Measurements from ENCODE around the gene MGLL. TPM values are rescaled to one million over a fixed set of nuclear protein-coding genes. Genes with fewer than 3 reads are reported as not detected.
A peak's percentile ranks its signal among the peaks of the same experiment; 100 is the strongest.

Gene MGLL
- total RNA-seq, 1 donor from 2014 or later = 10.3 TPM

- Mint-ChIP-seq H3K27me3 (ENCODE audit: unreplicated experiment) (peaks cover 8% of the 10 kb centered on the region), H3K4me1 (ENCODE audit: low read depth, unreplicated experiment) (peaks cover 60% of the 10 kb centered on the region), H3K27ac (ENCODE audit: unreplicated experiment) (no peak overlapping the region), H3K4me3 (ENCODE audit: unreplicated experiment) (no peak overlapping the region), H3K36me3 (ENCODE audit: unreplicated experiment) (no peaks in the 10 kb centered on the region), H3K9me3 (ENCODE audit: unreplicated experiment) (peaks cover 17% of the 10 kb centered on the region)
- DNase-seq = peak; percentile 7
- no peak for TF ChIP-seq CTCF (IDR thresholded peaks at IDR 0.05; ENCODE audit: partially characterized antibody, unreplicated experiment)
Measured at GRCh38 chr3:127712461-127712860, 109.9 kb downstream of the MGLL start.

GRCh38 chr3:127711896-127712295, 110.4 kb downstream of the MGLL start:
- no peak for DNase-seq
- H3K4me3 Mint-ChIP-seq (ENCODE audit: unreplicated experiment) = no peak overlapping the region
- H3K4me1 Mint-ChIP-seq (ENCODE audit: low read depth, unreplicated experiment) = peaks cover 66% of the 10 kb centered on the region
- TF ChIP-seq CTCF (IDR thresholded peaks at IDR 0.05; ENCODE audit: partially characterized antibody, unreplicated experiment) = no peak
- H3K27me3 Mint-ChIP-seq (ENCODE audit: unreplicated experiment) = peaks cover 8% of the 10 kb centered on the region
- H3K9me3 Mint-ChIP-seq (ENCODE audit: unreplicated experiment) = peaks cover 18% of the 10 kb centered on the region
- no peaks in the 10 kb centered on the region for H3K36me3 Mint-ChIP-seq (ENCODE audit: unreplicated experiment)
- H3K27ac Mint-ChIP-seq (ENCODE audit: unreplicated experiment) = no peak overlapping the region

- no peak for DNase-seq
- TF ChIP-seq CTCF (IDR thresholded peaks at IDR 0.05; ENCODE audit: partially characterized antibody, unreplicated experiment) = no peak
- Mint-ChIP-seq H3K4me1 (ENCODE audit: low read depth, unreplicated experiment) (peaks cover 67% of the 10 kb centered on the region), H3K27ac (ENCODE audit: unreplicated experiment) (peak overlapping the region; percentile 68), H3K9me3 (ENCODE audit: unreplicated experiment) (peaks cover 15% of the 10 kb centered on the region), H3K36me3 (ENCODE audit: unreplicated experiment) (no peaks in the 10 kb centered on the region), H3K27me3 (ENCODE audit: unreplicated experiment) (peaks cover 10% of the 10 kb centered on the region), H3K4me3 (ENCODE audit: unreplicated experiment) (no peak overlapping the region)
Measured at GRCh38 chr3:127711021-127711695, 111.2 kb downstream of the MGLL start.

- Mint-ChIP-seq H3K4me1 (ENCODE audit: low read depth, unreplicated experiment) (peaks cover 60% of the 10 kb centered on the region), H3K4me3 (ENCODE audit: unreplicated experiment) (no peak overlapping the region), H3K27ac (ENCODE audit: unreplicated experiment) (no peak overlapping the region), H3K27me3 (ENCODE audit: unreplicated experiment) (peaks cover 10% of the 10 kb centered on the region), H3K36me3 (ENCODE audit: unreplicated experiment) (no peaks in the 10 kb centered on the region), H3K9me3 (ENCODE audit: unreplicated experiment) (peaks cover 15% of the 10 kb centered on the region)
- no peak for DNase-seq
- no peak for TF ChIP-seq CTCF (IDR thresholded peaks at IDR 0.05; ENCODE audit: partially characterized antibody, unreplicated experiment)
Measured at GRCh38 chr3:127710155-127710941, 112.0 kb downstream of the MGLL start.

Data from glutamatergic neuron (in vitro differentiated cells).